ENCODE measurements around the gene EEIG1. TPM values are rescaled to one million over a fixed set of nuclear protein-coding genes. Genes with fewer than 3 reads are reported as not detected.

The EEIG1 gene
- total and polyA plus RNA-seq, 2 experiments from 2014 or later: 11.2 to 22.4 TPM

- H3K79me2 ChIP-seq (replicated peaks; ENCODE audit: insufficient read depth): peaks cover 50% of the 10 kb centered on the region
- H3K9me3 Mint-ChIP-seq: no peaks in the 10 kb centered on the region
- H3K9me2 ChIP-seq (ENCODE audit: insufficient read depth): no peaks in the 10 kb centered on the region
- H2AFZ ChIP-seq: no peak overlapping the region
- H3K4me3 Mint-ChIP-seq: peak overlapping the region; percentile 96
- H3K4me1 ChIP-seq (ENCODE audit: insufficient read depth): peaks cover 31% of the 10 kb centered on the region
- ATAC-seq (peak; percentile 14), DNase-seq (ENCODE audit: low spot score) (peak; percentile 69)
- peak; percentile 19; the same call in 1 of the 2 replicates for TF ChIP-seq POLR2AphosphoS5 (IDR thresholded peaks at IDR 0.05; ENCODE audit: low read depth)
- no peak for TF ChIP-seq REST (IDR thresholded peaks at IDR 0.05; ENCODE audit: unreplicated experiment)
- TF ChIP-seq EZH2phosphoT487 (IDR thresholded peaks at IDR 0.05; ENCODE audit: unreplicated experiment): no peak
- TF ChIP-seq ZNF462 (CRISPR knock-in tag; IDR thresholded peaks at IDR 0.05): no peak
- TF ChIP-seq CTCF (conservative IDR thresholded peaks at IDR 0.05; ENCODE audit: low read depth in 2 of 2): no peak
- no peak for TF ChIP-seq NANOG (IDR thresholded peaks at IDR 0.05; ENCODE audit: borderline replicate concordance)
- no peak for TF ChIP-seq STAT1 (IDR thresholded peaks at IDR 0.05; ENCODE audit: unreplicated experiment)
- H3F3A ChIP-seq (replicated peaks; ENCODE audit: low read depth): peaks cover 18% of the 10 kb centered on the region
- peak overlapping the region; percentile 98 for H3K4me3 ChIP-seq
- H3K27me3 Mint-ChIP-seq (ENCODE audit: insufficient read depth, low read depth, poor library complexity): peaks cover 20% of the 10 kb centered on the region
- H3K36me3 ChIP-seq (ENCODE audit: insufficient read depth): no peaks in the 10 kb centered on the region
- peaks cover 64% of the 10 kb centered on the region for H3K4me1 Mint-ChIP-seq
- H3K36me3 Mint-ChIP-seq (ENCODE audit: low read depth): peaks cover 4% of the 10 kb centered on the region; the same call in 1 of the 3 replicates
- no peaks in the 10 kb centered on the region for H3K27me3 ChIP-seq (ENCODE audit: insufficient read depth)
- peak overlapping the region; percentile 99 for H3K4me2 ChIP-seq
- H3K27ac Mint-ChIP-seq: peak overlapping the region; percentile 66
- H3K27ac ChIP-seq (ENCODE audit: low read depth): 0 out of 2 replicates have a peak overlapping the region, but pooled peaks have one; percentile 92
- H4K20me1 ChIP-seq (replicated peaks; ENCODE audit: insufficient read depth): peaks cover 29% of the 10 kb centered on the region
Observed at GRCh38 chr9:127980060-127980705, 606 bp downstream of the EEIG1 start.
